SK-N-SH (cell line): ENCODE data around the gene CPZ. TPM values are rescaled to one million over a fixed set of nuclear protein-coding genes. Genes with fewer than 3 reads are reported as not detected.

Experiments
- CTCF ChIA-PET: fragments of 300-600, 350-600 bp; formaldehyde crosslinking; extraction: SDS; loops from one replicate; lab custom pipeline; 2021; lab: Yijun Ruan, JAX
- POLR2A ChIA-PET: fragments of 350-600 bp; sonication (Branson Sonifier 250); formaldehyde crosslinking; extraction: SDS; loops from one replicate; lab custom pipeline; 2020; ENCODE audit warnings: antibody characterized with exemption, inconsistent platforms; lab: Yijun Ruan, JAX
- DNase-seq: peaks from one replicate; pipeline ENCODE4 v3.0.0; 2012
- H2AFZ ChIP-seq: fragments of 200-600 bp; sonication (generic); 2 replicates; pipeline ENCODE4 v1.8.1; 2016; ENCODE audit warnings: antibody characterized with exemption, mild to moderate bottlenecking, low read depth
- H3F3A ChIP-seq: fragments of 200-600 bp; sonication (generic); replicated peaks from 2 replicates; pipeline ENCODE3; 2016; ENCODE audit warnings: antibody characterized with exemption, mild to moderate bottlenecking; ENCODE audit not compliant: insufficient read depth
- H3K27ac ChIP-seq, 2 experiments: fragments of 200-500 bp in 1 of 2; fragments of 200-600 bp in 1 of 2; sonication (Bioruptor generic) in 1 of 2; sonication (generic), shearing (Covaris generic) in 1 of 2; 2 replicates each; pipeline versions ENCODE4 v1.5.1 to v1.6.1; 2014 to 2016; ENCODE audit warnings: low read depth in 2 of 2, inconsistent platforms in 1 of 2, low read length in 1 of 2, mild to moderate bottlenecking in 1 of 2, mixed read lengths in 1 of 2
- H3K27me3 ChIP-seq: fragments of 200-600 bp; sonication (generic), shearing (Covaris generic); 2 replicates; pipeline ENCODE4 v1.6.1; 2016; ENCODE audit warnings: mixed run types; ENCODE audit not compliant: insufficient read depth
- H3K36me3 ChIP-seq, 2 experiments: fragments of 200-500 bp in 1 of 2; fragments of 200-600 bp in 1 of 2; sonication (Bioruptor generic) in 1 of 2; sonication (generic) in 1 of 2; replicated peaks in 1 of 2; 2 replicates each; pipeline versions ENCODE3 to v1.5.1; 2014 to 2016; ENCODE audit warnings: low read length in 1 of 2, mild to moderate bottlenecking in 1 of 2; ENCODE audit not compliant: insufficient read depth in 2 of 2, control insufficient read depth in 1 of 2
- H3K4me1 ChIP-seq, 2 experiments: fragments of 200-500 bp in 1 of 2; fragments of 200-600 bp in 1 of 2; sonication (Bioruptor generic) in 1 of 2; sonication (generic), shearing (Covaris generic) in 1 of 2; 2 replicates each; pipeline versions ENCODE4 v1.5.1 to v1.6.1; 2014 to 2016; ENCODE audit warnings: low read depth in 1 of 2, low read length in 1 of 2, mixed run types in 1 of 2; ENCODE audit not compliant: insufficient read depth in 2 of 2, control insufficient read depth in 1 of 2
- H3K4me2 ChIP-seq: fragments of 200-600 bp; sonication (generic), shearing (Covaris generic); 2 replicates; pipeline ENCODE4 v1.6.1; 2017; ENCODE audit warnings: mixed run types
- H3K4me3 ChIP-seq, 2 experiments: fragments of 200-500 bp in 1 of 2; fragments of 200-600 bp in 1 of 2; sonication (Bioruptor generic) in 1 of 2; sonication (generic), shearing (Covaris generic) in 1 of 2; 2 replicates each; pipeline versions ENCODE4 v1.5.1 to v1.8.1; 2014 to 2016; ENCODE audit warnings: low read depth in 2 of 2, inconsistent platforms in 1 of 2, low read length in 1 of 2, mild to moderate bottlenecking in 1 of 2, mixed read lengths in 1 of 2, moderate library complexity in 1 of 2
- H3K79me2 ChIP-seq: fragments of 200-600 bp; sonication (generic); 2 replicates; pipeline ENCODE4 v1.8.1; 2017; ENCODE audit warnings: mild to moderate bottlenecking; ENCODE audit not compliant: insufficient read depth
- H3K9ac ChIP-seq: fragments of 200-600 bp; sonication (generic); 2 replicates; pipeline ENCODE4 v1.6.1; 2017; ENCODE audit warnings: mixed run types
- H3K9me2 ChIP-seq: fragments of 200-600 bp; sonication (generic); 2 replicates; pipeline ENCODE4 v1.6.1; 2017; ENCODE audit warnings: mixed run types
- H3K9me3 ChIP-seq: fragments of 200-600 bp; sonication (generic); 2 replicates; pipeline ENCODE4 v1.6.1; 2017; ENCODE audit warnings: mixed run types, mild to moderate bottlenecking, moderate library complexity
- H4K20me1 ChIP-seq: fragments of 200-600 bp; sonication (generic); 2 replicates; pipeline ENCODE4 v1.6.1; 2017; ENCODE audit warnings: mild to moderate bottlenecking, mixed run types; ENCODE audit not compliant: insufficient read depth
- ELF1 ChIP-seq: IDR thresholded peaks from 2 replicates; pipeline ENCODE4 v1.4.0; 2012
- FOXJ3 ChIP-seq: sonication (generic); formaldehyde crosslinking; IDR thresholded peaks from 2 replicates; pipeline ENCODE4 v1.5.1; 2020; ENCODE audit warnings: mild to moderate bottlenecking, missing genetic modification reagents
- GATA2 ChIP-seq: sonication (generic); formaldehyde crosslinking; IDR thresholded peaks from 2 replicates; pipeline ENCODE4 v1.5.0; 2020; ENCODE audit warnings: mild to moderate bottlenecking, missing genetic modification reagents
- MAX ChIP-seq: IDR thresholded peaks from 2 replicates; pipeline ENCODE4 v1.4.0; 2012; ENCODE audit warnings: low read depth
- MXI1 ChIP-seq: IDR thresholded peaks from 2 replicates; pipeline ENCODE4 v1.6.1; 2012; ENCODE audit warnings: mild to moderate bottlenecking, low read depth, low read length, improper control_type of control experiment
- NFIC ChIP-seq: IDR thresholded peaks from 2 replicates; pipeline ENCODE4 v1.4.0; 2012; ENCODE audit warnings: borderline replicate concordance
- RCOR1 ChIP-seq: fragments of 150-350 bp; IDR thresholded peaks from 2 replicates; pipeline ENCODE4 v1.6.1; 2017; ENCODE audit warnings: antibody characterized with exemption, low read length
- RXRA ChIP-seq: IDR thresholded peaks from 2 replicates; pipeline ENCODE4 v1.4.0; 2012; ENCODE audit warnings: low read depth, mild to moderate bottlenecking, borderline replicate concordance
- SIN3A ChIP-seq: IDR thresholded peaks from 2 replicates; pipeline ENCODE4 v1.6.1; 2012; ENCODE audit warnings: low read depth, mild to moderate bottlenecking, low read length, moderate library complexity, borderline replicate concordance
- TCF12 ChIP-seq: IDR thresholded peaks from 2 replicates; pipeline ENCODE4 v1.4.0; 2012
- USF1 ChIP-seq: IDR thresholded peaks from 2 replicates; pipeline ENCODE4 v1.4.0; 2012; ENCODE audit warnings: low read depth, borderline replicate concordance
- WGBS: methylation state at CpG from one replicate; pipeline ENCODE4 v1.1.6; 2017; ENCODE audit warnings: low lambda C conversion rate; 5-methylcytosine and 5-hydroxymethylcytosine counted together
- polyA plus RNA-seq, 3 experiments: library from polyadenylated mRNA; depleted of rRNA; stranded (reverse); fragments of >200 nt; gene quantifications; 2 replicates each; pipeline ENCODE4 v1.2.3, GENCODE V29; 2012
- TF ChIP-seq, protein P1 (sequence below): fragments of 150-350 bp; IDR thresholded peaks from 2 replicates; pipeline ENCODE4 v1.6.1; 2017; ENCODE audit warnings: antibody characterized with exemption, low read length, low read depth, borderline replicate concordance
- TF ChIP-seq, protein P2 (sequence below): fragments of 200-600 bp; sonication (generic); IDR thresholded peaks from 2 replicates; pipeline ENCODE4 v1.6.1; 2017; ENCODE audit warnings: antibody characterized with exemption, mild to moderate bottlenecking, moderate library complexity

The CPZ gene
- polyA plus RNA-seq, 1 of the 3 experiments (the other 2 are of a cell fraction) = not detected

- Histone ChIP-seq H3K27ac (no peak overlapping the region), H4K20me1 (no peaks in the 10 kb centered on the region), H3K36me3 (no peaks in the 10 kb centered on the region), H3K4me2 (no peak overlapping the region), H3K9me2 (no peaks in the 10 kb centered on the region), H3K79me2 (no peaks in the 10 kb centered on the region), H3K9ac (no peak overlapping the region), H3F3A (no peaks in the 10 kb centered on the region), H3K27me3 (no peaks in the 10 kb centered on the region; the same call in 1 of the 2 replicates), H2AFZ (no peak overlapping the region), H3K4me3 (no peak overlapping the region), H3K9me3 (no peaks in the 10 kb centered on the region), H3K4me1 (peaks cover 0 to 13% of the 10 kb centered on the region in 2 experiments; a peak in 1 of 4 replicates)
- CTCF ChIA-PET = interaction anchor here (1.0 to 3.4 kb wide), 5 partner anchors 11 to 118 kb away, joined by 3 to 12 read pairs (median 9); no protein-coding TSS in a partner anchor
- no peak for TF ChIP-seq ELF1
- TF ChIP-seq, protein P1, sequence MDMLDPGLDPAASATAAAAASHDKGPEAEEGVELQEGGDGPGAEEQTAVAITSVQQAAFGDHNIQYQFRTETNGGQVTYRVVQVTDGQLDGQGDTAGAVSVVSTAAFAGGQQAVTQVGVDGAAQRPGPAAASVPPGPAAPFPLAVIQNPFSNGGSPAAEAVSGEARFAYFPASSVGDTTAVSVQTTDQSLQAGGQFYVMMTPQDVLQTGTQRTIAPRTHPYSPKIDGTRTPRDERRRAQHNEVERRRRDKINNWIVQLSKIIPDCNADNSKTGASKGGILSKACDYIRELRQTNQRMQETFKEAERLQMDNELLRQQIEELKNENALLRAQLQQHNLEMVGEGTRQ = no peak
- TF ChIP-seq RCOR1 = no peak
- no peak for TF ChIP-seq NFIC
- no peak for TF ChIP-seq GATA2 (CRISPR knock-in tag)
- no peak for TF ChIP-seq TCF12
- no peak for TF ChIP-seq SIN3A
- TF ChIP-seq MAX = no peak
- no peak for TF ChIP-seq USF1
- TF ChIP-seq, protein P2, sequence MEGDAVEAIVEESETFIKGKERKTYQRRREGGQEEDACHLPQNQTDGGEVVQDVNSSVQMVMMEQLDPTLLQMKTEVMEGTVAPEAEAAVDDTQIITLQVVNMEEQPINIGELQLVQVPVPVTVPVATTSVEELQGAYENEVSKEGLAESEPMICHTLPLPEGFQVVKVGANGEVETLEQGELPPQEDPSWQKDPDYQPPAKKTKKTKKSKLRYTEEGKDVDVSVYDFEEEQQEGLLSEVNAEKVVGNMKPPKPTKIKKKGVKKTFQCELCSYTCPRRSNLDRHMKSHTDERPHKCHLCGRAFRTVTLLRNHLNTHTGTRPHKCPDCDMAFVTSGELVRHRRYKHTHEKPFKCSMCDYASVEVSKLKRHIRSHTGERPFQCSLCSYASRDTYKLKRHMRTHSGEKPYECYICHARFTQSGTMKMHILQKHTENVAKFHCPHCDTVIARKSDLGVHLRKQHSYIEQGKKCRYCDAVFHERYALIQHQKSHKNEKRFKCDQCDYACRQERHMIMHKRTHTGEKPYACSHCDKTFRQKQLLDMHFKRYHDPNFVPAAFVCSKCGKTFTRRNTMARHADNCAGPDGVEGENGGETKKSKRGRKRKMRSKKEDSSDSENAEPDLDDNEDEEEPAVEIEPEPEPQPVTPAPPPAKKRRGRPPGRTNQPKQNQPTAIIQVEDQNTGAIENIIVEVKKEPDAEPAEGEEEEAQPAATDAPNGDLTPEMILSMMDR = no peak
- no peak for TF ChIP-seq MXI1
- no peak for DNase-seq
- 6% methylated on average over 5 of the region's 5 CpGs for WGBS
- POLR2A ChIA-PET = no interaction called here
Observed at GRCh38 chr4:8586246-8586645, 6.3 kb upstream of the CPZ start.

GRCh38 chr4:8586671-8587468, 5.7 kb upstream of the CPZ start:
- H3K4me3 ChIP-seq = no peak overlapping the region
- POLR2A ChIA-PET = no interaction called here
- H3F3A ChIP-seq = no peaks in the 10 kb centered on the region
- no peaks in the 10 kb centered on the region for H3K36me3 ChIP-seq
- H3K9ac ChIP-seq = no peak overlapping the region
- 69% methylated on average over 30 of the region's 37 CpGs for WGBS
- no peak overlapping the region for H3K27ac ChIP-seq
- H3K9me2 ChIP-seq = no peaks in the 10 kb centered on the region
- no peak overlapping the region for H3K4me2 ChIP-seq
- H2AFZ ChIP-seq = no peak overlapping the region
- H3K4me1 ChIP-seq = peaks cover 0 to 13% of the 10 kb centered on the region in 2 experiments; a peak in 1 of 4 replicates
- H4K20me1 ChIP-seq = no peaks in the 10 kb centered on the region
- TF ChIP-seq USF1 (no peak), FOXJ3 (CRISPR knock-in tag) (no peak), RXRA (no peak)
- TF ChIP-seq, all 33 proteins: peak for 0
- Histone ChIP-seq H3K27me3 (no peaks in the 10 kb centered on the region; the same call in 1 of the 2 replicates), H3K9me3 (no peaks in the 10 kb centered on the region), H3K79me2 (no peaks in the 10 kb centered on the region)
- no peak for DNase-seq
- CTCF ChIA-PET = interaction anchor here (1.0 to 3.4 kb wide), 7 partner anchors 11 to 119 kb away, joined by 3 to 12 read pairs (median 5); no protein-coding TSS in a partner anchor
